HCT116 (cell line): Measurements from ENCODE around the gene SUFU. TPM values are rescaled to one million over a fixed set of nuclear protein-coding genes. Genes with fewer than 3 reads are reported as not detected.

Source experiments
- ATAC-seq: fragments of 200-7000 bp; cut with Tn5 transposase; 2 replicates; pipeline ENCODE4 v1.9.1; 2020; ENCODE audit warnings: mild to moderate bottlenecking, moderate library complexity
- BruUV-seq: library from RNA; stranded (reverse); fragments of 400-500 nt; replicated peaks from 2 replicates; lab custom pipeline; 2021; lab: Mats Ljungman, UMichigan
- CTCF ChIA-PET: fragments of 300-600 bp; sonication (Branson Sonifier 250); formaldehyde crosslinking; loops from one replicate; lab custom pipeline; 2021; ENCODE audit warnings: antibody characterized with exemption; lab: Charles Lee
- POLR2A ChIA-PET: fragments of 300-600, 350-600 bp; sonication (Branson Sonifier 250); formaldehyde crosslinking; loops from one replicate; lab custom pipeline; 2021; ENCODE audit warnings: antibody characterized with exemption; lab: Charles Lee
- RAD21 ChIA-PET, 2 experiments: fragments of 300-600 bp; sonication (Branson Sonifier 250); formaldehyde crosslinking; loops; one replicate each; lab custom pipeline; 2023; ENCODE audit warnings: low total read pairs in 2 of 2; ENCODE audit not compliant: uncharacterized antibody in 2 of 2, unreplicated experiment in 2 of 2, low non-redundant PET in 1 of 2; lab: Charles Lee
- DNase-seq: peaks from one replicate; pipeline ENCODE4 v3.0.0-alpha.2; 2010; ENCODE audit warnings: low read depth, low spot score
- H2AFZ ChIP-seq: fragments of 200-600 bp; shearing (Covaris generic), sonication (generic); 2 replicates; pipeline ENCODE4 v1.6.1; 2017; ENCODE audit warnings: low read depth, mixed run types, mixed read lengths, antibody characterized with exemption, low read length; ENCODE audit not compliant: poor library complexity, severe bottlenecking
- H3K27ac ChIP-seq: 2 replicates; pipeline ENCODE4 v1.5.1; 2012; ENCODE audit warnings: low read depth, low read length
- H3K27me3 ChIP-seq: fragments of 200-600 bp; sonication (generic); 2 replicates; pipeline ENCODE4 v1.6.1; 2016; ENCODE audit warnings: mixed run types, low read length, mixed read lengths; ENCODE audit not compliant: insufficient read depth
- H3K36me3 ChIP-seq, 2 experiments: fragments of 200-500 bp in 1 of 2; fragments of 200-600 bp in 1 of 2; sonication (Bioruptor generic) in 1 of 2; sonication (generic) in 1 of 2; 2 replicates each; pipeline versions ENCODE4 v1.5.1 to v1.6.1; 2014 to 2016; ENCODE audit warnings: low read length in 2 of 2, inconsistent platforms in 1 of 2, mixed read lengths in 1 of 2, mixed run types in 1 of 2; ENCODE audit not compliant: insufficient read depth in 2 of 2, control insufficient read depth in 1 of 2
- H3K4me1 ChIP-seq, 2 experiments: fragments of 200-600 bp in 1 of 2; sonication (generic) in 1 of 2; 2 replicates each; pipeline versions ENCODE4 v1.5.1 to v1.6.1; 2012 to 2017; ENCODE audit warnings: low read length in 2 of 2, inconsistent platforms in 1 of 2, mild to moderate bottlenecking in 1 of 2, mixed read lengths in 1 of 2, mixed run types in 1 of 2, moderate library complexity in 1 of 2; ENCODE audit not compliant: insufficient read depth in 2 of 2, control insufficient read depth in 1 of 2
- H3K4me2 ChIP-seq: fragments of 200-600 bp; sonication (generic); 2 replicates; pipeline ENCODE4 v1.6.1; 2017; ENCODE audit warnings: mixed run types, low read length, mixed read lengths
- H3K4me3 ChIP-seq, 2 experiments: fragments of 200-600 bp in 1 of 2; sonication (generic) in 1 of 2; replicated peaks in 1 of 2; 2 replicates each; pipeline ENCODE4 v1.5.1; 2011 to 2016; ENCODE audit warnings: low read length in 2 of 2, control low read depth in 1 of 2, low read depth in 1 of 2, mild to moderate bottlenecking in 1 of 2, mixed read lengths in 1 of 2, mixed run types in 1 of 2
- H3K79me2 ChIP-seq: fragments of 200-600 bp; sonication (generic); 2 replicates; pipeline ENCODE4 v1.6.1; 2017; ENCODE audit warnings: mild to moderate bottlenecking, mixed run types, low read length, moderate library complexity, mixed read lengths; ENCODE audit not compliant: insufficient read depth
- H3K9ac ChIP-seq: fragments of 200-600 bp; sonication (generic); 2 replicates; pipeline ENCODE4 v1.6.1; 2016; ENCODE audit warnings: low read length, mixed read lengths
- H3K9me2 ChIP-seq: fragments of 200-600 bp; sonication (generic), shearing (Covaris generic); 2 replicates; pipeline ENCODE4 v1.6.1; 2017; ENCODE audit warnings: mixed run types, mild to moderate bottlenecking, moderate library complexity; ENCODE audit not compliant: insufficient read depth
- H3K9me3 ChIP-seq, 2 experiments: fragments of 200-500 bp in 1 of 2; fragments of 200-600 bp in 1 of 2; sonication (Bioruptor generic) in 1 of 2; sonication (generic) in 1 of 2; 2 replicates each; pipeline ENCODE4 v1.6.1; 2014 to 2017; ENCODE audit warnings: low read length in 2 of 2, mixed read lengths in 2 of 2, inconsistent platforms in 1 of 2, low read depth in 1 of 2, mild to moderate bottlenecking in 1 of 2, mixed run types in 1 of 2, moderate library complexity in 1 of 2; ENCODE audit not compliant: control insufficient read depth in 1 of 2, insufficient read depth in 1 of 2
- H4K20me1 ChIP-seq: fragments of 200-600 bp; sonication (generic), shearing (Covaris generic); 2 replicates; pipeline ENCODE4 v1.6.1; 2017; ENCODE audit warnings: mixed run types, mild to moderate bottlenecking, moderate library complexity; ENCODE audit not compliant: insufficient read depth
- ATF3 ChIP-seq: IDR thresholded peaks from 2 replicates; pipeline ENCODE4 v1.6.1; 2012
- CBX3 ChIP-seq: IDR thresholded peaks from 2 replicates; pipeline ENCODE4 v1.6.1; 2012; ENCODE audit warnings: low read depth
- CEBPB ChIP-seq: IDR thresholded peaks from 2 replicates; pipeline ENCODE4 v1.6.1; 2012; ENCODE audit warnings: low read depth
- EZH2phosphoT487 ChIP-seq: fragments of 200-600 bp; IDR thresholded peaks from 2 replicates; pipeline ENCODE4 v1.6.1; 2018; ENCODE audit warnings: antibody characterized with exemption, borderline replicate concordance
- POLR2A ChIP-seq: IDR thresholded peaks from 2 replicates; pipeline ENCODE4 v1.7.0; 2011; ENCODE audit warnings: borderline replicate concordance; ENCODE audit not compliant: insufficient read depth, insufficient read length; ENCODE audit errors: extremely low read depth
- POLR2AphosphoS5 ChIP-seq: IDR thresholded peaks from 2 replicates; pipeline ENCODE4 v1.6.1; 2011; ENCODE audit warnings: mild to moderate bottlenecking, low read depth, low read length, moderate library complexity
- RAD21 ChIP-seq: IDR thresholded peaks from 2 replicates; pipeline ENCODE4 v1.6.1; 2012; ENCODE audit warnings: low read depth, mild to moderate bottlenecking
- SP1 ChIP-seq: IDR thresholded peaks from 2 replicates; pipeline ENCODE4 v1.6.1; 2012; ENCODE audit warnings: low read depth
- YY1 ChIP-seq: IDR thresholded peaks from 2 replicates; pipeline ENCODE4 v1.6.1; 2011; ENCODE audit warnings: low read length, low read depth, moderate library complexity, mild to moderate bottlenecking; ENCODE audit not compliant: insufficient replicate concordance; ENCODE audit errors: extremely low read depth
- ZNF274 ChIP-seq: fragments of 200-500 bp; sonication (Bioruptor generic); IDR thresholded peaks from 2 replicates; pipeline ENCODE4 v1.6.1; 2014; ENCODE audit warnings: mild to moderate bottlenecking, low read depth, low read length, inconsistent platforms
- intact Hi-C: fragments of 100-400 bp; cut with micrococcal nuclease; formaldehyde crosslinking; loops from 2 replicates; pipeline ENCODE4 v1.10.0; 2022
- total RNA-seq: library from RNA; stranded (reverse); gene quantifications from one replicate; pipeline ENCODE4 v1.2.1, GENCODE V29; 2021; ENCODE audit not compliant: unreplicated experiment
- TF ChIP-seq, protein P1 (sequence below): IDR thresholded peaks from 2 replicates; pipeline ENCODE4 v1.6.1; 2012; ENCODE audit warnings: low read depth
- TF ChIP-seq, protein P2 (sequence below): IDR thresholded peaks from 2 replicates; pipeline ENCODE4 v1.6.1; 2011; ENCODE audit warnings: mild to moderate bottlenecking, low read length, moderate library complexity; ENCODE audit not compliant: insufficient replicate concordance; ENCODE audit errors: extremely low read depth

Gene SUFU
- total RNA-seq, 1 experiment from 2014 or later: 18.8 TPM

GRCh38 chr10:102673236-102673818, 169.6 kb downstream of the SUFU start:
- ATAC-seq (no peak), DNase-seq (no peak)
- peaks cover 13 to 19% of the 10 kb centered on the region in 2 experiments for H3K4me1 ChIP-seq
- ChIA-PET RAD21 (no interaction called here), POLR2A (interaction anchor here (0.7 kb wide), 1 partner anchor 818 kb away, joined by 4 read pairs; no protein-coding TSS in a partner anchor), CTCF (no interaction called here)
- no peak overlapping the region for H3K27ac ChIP-seq
- no peaks in the 10 kb centered on the region for H3K9me3 ChIP-seq
- intact Hi-C loops: no loop called here
- H2AFZ ChIP-seq: no peak overlapping the region
- H3K9me2 ChIP-seq: no peaks in the 10 kb centered on the region
- TF ChIP-seq YY1: no peak
- no peak for TF ChIP-seq CBX3
- no peak for TF ChIP-seq RAD21
- no peak for TF ChIP-seq POLR2AphosphoS5
- TF ChIP-seq SP1: no peak
- TF ChIP-seq EZH2phosphoT487: no peak
- TF ChIP-seq ZNF274: no peak
- BruUV-seq: no TSS peak
- H3K79me2 ChIP-seq: no peaks in the 10 kb centered on the region
- H3K4me3 ChIP-seq: no peak overlapping the region
- H3K9ac ChIP-seq: no peak overlapping the region
- H4K20me1 ChIP-seq: no peaks in the 10 kb centered on the region
- H3K36me3 ChIP-seq: no peaks in the 10 kb centered on the region; a peak in 1 of 4 replicates
- H3K27me3 ChIP-seq: no peaks in the 10 kb centered on the region
- H3K4me2 ChIP-seq: no peak overlapping the region

DNA sequence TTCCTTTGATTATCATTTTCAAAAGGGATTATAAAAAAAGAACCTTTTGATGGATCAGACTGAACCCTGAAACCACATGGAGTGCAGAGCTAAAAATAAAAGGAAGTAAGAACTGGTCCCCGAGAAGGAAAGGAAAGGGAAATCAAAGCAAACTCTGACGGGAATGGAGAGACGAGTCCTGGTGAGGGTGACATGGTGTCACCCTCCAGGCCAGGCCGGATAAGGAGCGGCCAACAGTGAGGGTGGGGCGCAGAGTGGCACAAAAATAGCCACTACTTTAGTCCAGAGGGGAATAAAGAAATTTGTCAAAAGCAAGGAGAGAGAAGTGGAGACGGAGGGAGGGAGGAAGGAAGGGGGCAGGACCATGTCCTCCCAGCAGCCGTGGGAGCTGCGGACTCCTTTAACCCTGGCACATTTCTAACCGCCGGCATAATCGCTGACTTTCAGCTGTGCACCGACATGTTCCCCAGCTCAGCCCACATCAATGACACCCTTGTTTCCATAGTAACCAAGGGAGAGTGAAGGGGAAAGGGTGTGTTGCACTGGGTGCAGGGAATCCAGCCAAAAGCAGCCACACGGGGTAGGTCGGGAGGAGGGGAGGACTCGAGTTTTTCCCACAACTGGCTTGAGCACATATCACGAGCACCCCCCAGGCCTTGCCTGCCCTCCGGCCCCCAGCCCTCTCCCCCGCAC, 170.2 kb downstream of the SUFU start:
- no peak for ATAC-seq
- TF ChIP-seq POLR2A (no peak), CEBPB (no peak), POLR2AphosphoS5 (no peak), ZNF274 (no peak), EZH2phosphoT487 (no peak), YY1 (no peak), SP1 (no peak), ATF3 (no peak)
- TF ChIP-seq, protein P1, sequence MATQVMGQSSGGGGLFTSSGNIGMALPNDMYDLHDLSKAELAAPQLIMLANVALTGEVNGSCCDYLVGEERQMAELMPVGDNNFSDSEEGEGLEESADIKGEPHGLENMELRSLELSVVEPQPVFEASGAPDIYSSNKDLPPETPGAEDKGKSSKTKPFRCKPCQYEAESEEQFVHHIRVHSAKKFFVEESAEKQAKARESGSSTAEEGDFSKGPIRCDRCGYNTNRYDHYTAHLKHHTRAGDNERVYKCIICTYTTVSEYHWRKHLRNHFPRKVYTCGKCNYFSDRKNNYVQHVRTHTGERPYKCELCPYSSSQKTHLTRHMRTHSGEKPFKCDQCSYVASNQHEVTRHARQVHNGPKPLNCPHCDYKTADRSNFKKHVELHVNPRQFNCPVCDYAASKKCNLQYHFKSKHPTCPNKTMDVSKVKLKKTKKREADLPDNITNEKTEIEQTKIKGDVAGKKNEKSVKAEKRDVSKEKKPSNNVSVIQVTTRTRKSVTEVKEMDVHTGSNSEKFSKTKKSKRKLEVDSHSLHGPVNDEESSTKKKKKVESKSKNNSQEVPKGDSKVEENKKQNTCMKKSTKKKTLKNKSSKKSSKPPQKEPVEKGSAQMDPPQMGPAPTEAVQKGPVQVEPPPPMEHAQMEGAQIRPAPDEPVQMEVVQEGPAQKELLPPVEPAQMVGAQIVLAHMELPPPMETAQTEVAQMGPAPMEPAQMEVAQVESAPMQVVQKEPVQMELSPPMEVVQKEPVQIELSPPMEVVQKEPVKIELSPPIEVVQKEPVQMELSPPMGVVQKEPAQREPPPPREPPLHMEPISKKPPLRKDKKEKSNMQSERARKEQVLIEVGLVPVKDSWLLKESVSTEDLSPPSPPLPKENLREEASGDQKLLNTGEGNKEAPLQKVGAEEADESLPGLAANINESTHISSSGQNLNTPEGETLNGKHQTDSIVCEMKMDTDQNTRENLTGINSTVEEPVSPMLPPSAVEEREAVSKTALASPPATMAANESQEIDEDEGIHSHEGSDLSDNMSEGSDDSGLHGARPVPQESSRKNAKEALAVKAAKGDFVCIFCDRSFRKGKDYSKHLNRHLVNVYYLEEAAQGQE: no peak
- TF ChIP-seq, protein P2, sequence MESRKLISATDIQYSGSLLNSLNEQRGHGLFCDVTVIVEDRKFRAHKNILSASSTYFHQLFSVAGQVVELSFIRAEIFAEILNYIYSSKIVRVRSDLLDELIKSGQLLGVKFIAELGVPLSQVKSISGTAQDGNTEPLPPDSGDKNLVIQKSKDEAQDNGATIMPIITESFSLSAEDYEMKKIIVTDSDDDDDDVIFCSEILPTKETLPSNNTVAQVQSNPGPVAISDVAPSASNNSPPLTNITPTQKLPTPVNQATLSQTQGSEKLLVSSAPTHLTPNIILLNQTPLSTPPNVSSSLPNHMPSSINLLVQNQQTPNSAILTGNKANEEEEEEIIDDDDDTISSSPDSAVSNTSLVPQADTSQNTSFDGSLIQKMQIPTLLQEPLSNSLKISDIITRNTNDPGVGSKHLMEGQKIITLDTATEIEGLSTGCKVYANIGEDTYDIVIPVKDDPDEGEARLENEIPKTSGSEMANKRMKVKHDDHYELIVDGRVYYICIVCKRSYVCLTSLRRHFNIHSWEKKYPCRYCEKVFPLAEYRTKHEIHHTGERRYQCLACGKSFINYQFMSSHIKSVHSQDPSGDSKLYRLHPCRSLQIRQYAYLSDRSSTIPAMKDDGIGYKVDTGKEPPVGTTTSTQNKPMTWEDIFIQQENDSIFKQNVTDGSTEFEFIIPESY: no peak

More for the DNA sequence above, 170.2 kb downstream of the SUFU start:
- peaks cover 13 to 21% of the 10 kb centered on the region in 2 experiments for H3K4me1 ChIP-seq
- no peak overlapping the region for H3K4me3 ChIP-seq
- ChIA-PET CTCF (no interaction called here), RAD21 (no interaction called here), POLR2A (no interaction called here)
- no peak overlapping the region for H2AFZ ChIP-seq
- no peaks in the 10 kb centered on the region for H3K9me2 ChIP-seq
- no peaks in the 10 kb centered on the region; a peak in 1 of 4 replicates for H3K36me3 ChIP-seq
- H4K20me1 ChIP-seq: no peaks in the 10 kb centered on the region
- no peak overlapping the region for H3K4me2 ChIP-seq
- no peaks in the 10 kb centered on the region for H3K79me2 ChIP-seq
- no peak overlapping the region for H3K27ac ChIP-seq
- intact Hi-C loops: no loop called here
- no peak overlapping the region for H3K9ac ChIP-seq
- H3K9me3 ChIP-seq: no peaks in the 10 kb centered on the region
- no TSS peak for BruUV-seq
- DNase-seq: no peak
- H3K27me3 ChIP-seq: no peaks in the 10 kb centered on the region
